ENCODE measurements around the gene TMC5.

GRCh38 chr16:19482291-19482690 lies 64.6 kb downstream of the TMC5 start:
- no peak for TF ChIP-seq EZH2 (IDR thresholded peaks at IDR 0.05; ENCODE audit: borderline replicate concordance, insufficient read depth, low read length, poor library complexity, severe bottlenecking)
- TF ChIP-seq, protein P1, sequence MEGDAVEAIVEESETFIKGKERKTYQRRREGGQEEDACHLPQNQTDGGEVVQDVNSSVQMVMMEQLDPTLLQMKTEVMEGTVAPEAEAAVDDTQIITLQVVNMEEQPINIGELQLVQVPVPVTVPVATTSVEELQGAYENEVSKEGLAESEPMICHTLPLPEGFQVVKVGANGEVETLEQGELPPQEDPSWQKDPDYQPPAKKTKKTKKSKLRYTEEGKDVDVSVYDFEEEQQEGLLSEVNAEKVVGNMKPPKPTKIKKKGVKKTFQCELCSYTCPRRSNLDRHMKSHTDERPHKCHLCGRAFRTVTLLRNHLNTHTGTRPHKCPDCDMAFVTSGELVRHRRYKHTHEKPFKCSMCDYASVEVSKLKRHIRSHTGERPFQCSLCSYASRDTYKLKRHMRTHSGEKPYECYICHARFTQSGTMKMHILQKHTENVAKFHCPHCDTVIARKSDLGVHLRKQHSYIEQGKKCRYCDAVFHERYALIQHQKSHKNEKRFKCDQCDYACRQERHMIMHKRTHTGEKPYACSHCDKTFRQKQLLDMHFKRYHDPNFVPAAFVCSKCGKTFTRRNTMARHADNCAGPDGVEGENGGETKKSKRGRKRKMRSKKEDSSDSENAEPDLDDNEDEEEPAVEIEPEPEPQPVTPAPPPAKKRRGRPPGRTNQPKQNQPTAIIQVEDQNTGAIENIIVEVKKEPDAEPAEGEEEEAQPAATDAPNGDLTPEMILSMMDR (IDR thresholded peaks at IDR 0.05; ENCODE audit: poor library complexity, severe bottlenecking) = no peak
- no peak for TF ChIP-seq POLR2AphosphoS5 (IDR thresholded peaks at IDR 0.05)
- TF ChIP-seq TAF1 (IDR thresholded peaks at IDR 0.05; ENCODE audit: low read depth) = no peak
- TF ChIP-seq RAD21 (conservative IDR thresholded peaks at IDR 0.05) = no peak
- TF ChIP-seq EP300 (conservative IDR thresholded peaks at IDR 0.05; ENCODE audit: poor library complexity, severe bottlenecking) = no peak
